Measurements from ENCODE around the gene ZNF841.
"Not testable (repeated sequence)": the region's sequence is repeated elsewhere in the genome, so short reads cannot be mapped to it uniquely, and the experiment has no call there.

The ZNF841 gene

DNA sequence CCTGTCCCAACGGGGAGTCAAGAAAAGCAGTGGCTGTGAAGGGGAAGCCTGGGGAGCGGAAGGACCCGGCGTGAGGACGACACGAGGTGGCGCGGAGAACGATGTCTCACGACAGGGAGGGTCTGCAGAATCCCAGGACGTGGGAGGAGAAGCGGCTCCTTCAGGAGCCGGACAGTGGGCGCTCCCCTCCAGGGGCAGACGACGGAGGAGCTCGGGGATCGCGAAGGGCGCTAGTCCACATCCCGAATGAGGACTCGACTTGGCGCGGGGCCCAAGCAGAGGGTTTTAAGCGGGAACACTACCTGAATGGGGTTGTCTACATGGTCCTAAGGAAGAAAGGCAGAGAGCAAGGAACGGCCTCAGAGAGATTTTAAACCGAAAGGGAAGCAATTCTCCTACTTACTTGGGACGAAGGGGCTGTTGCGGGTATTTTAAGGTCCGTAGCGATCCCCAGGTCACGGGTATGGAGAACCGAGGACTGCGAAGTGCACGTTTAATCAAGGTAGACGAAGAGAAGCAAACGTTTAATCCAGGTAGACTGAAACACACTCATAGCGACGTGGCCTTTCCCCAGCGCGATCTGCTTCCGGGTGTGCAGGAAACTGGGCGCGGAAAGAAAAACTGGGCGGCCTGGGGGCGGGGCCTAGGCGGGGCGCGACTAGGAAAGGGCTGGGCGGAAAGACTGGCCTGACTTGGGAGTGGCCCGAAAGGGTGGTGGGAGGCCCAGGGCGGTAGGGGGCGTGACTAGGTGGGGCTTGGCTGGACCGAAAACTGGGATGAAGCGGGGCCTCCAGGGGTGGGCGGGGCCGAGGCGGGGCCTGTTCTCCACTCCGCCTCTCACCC is at the start of gene ZNF841:
TSS of gene ZNF841 (minus strand) at position 594 of the 843 bp plus-strand sequence. CDS start 10,964 bp downstream, outside the sequence.
- peak; percentile 82 for DNase-seq (ENCODE audit: low read depth)

- no peak for DNase-seq (ENCODE audit: low read depth)
These were observed 46.5 kb upstream of the ZNF841 start for GRCh38 chr19:52142001-52142595.

GRCh38 chr19:52141203-52141602 is 45.6 kb upstream of the ZNF841 start:
- no peak for DNase-seq (ENCODE audit: low read depth)

- DNase-seq (ENCODE audit: low read depth): no peak
These were observed 44.6 kb upstream of the ZNF841 start for GRCh38 chr19:52140032-52140710.

GRCh38 chr19:52139252-52140031 is 43.9 kb upstream of the ZNF841 start, which contains the start of gene ZNF616:
Gene ZNF616, minus strand, starts transcription at chr19:52139938. Its CDS starts 9,426 bp downstream, at chr19:52130512.
- peak; percentile 96 for DNase-seq (ENCODE audit: low read depth)

DNA sequence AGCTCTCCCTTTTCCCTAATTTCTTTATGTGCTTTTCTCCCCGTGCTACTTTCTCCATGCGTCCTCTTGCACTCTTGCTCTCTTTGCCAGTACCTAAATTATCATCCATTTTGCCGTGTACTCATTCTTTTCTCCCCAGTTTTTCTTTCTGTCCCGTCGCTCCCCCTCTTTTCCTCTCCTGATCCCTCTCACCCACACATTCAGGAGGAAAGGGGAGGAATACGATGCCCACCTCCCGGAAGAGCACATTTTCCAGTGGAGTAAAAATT is 43.4 kb upstream of the ZNF841 start:
- no peak for DNase-seq (ENCODE audit: low read depth)

DNA sequence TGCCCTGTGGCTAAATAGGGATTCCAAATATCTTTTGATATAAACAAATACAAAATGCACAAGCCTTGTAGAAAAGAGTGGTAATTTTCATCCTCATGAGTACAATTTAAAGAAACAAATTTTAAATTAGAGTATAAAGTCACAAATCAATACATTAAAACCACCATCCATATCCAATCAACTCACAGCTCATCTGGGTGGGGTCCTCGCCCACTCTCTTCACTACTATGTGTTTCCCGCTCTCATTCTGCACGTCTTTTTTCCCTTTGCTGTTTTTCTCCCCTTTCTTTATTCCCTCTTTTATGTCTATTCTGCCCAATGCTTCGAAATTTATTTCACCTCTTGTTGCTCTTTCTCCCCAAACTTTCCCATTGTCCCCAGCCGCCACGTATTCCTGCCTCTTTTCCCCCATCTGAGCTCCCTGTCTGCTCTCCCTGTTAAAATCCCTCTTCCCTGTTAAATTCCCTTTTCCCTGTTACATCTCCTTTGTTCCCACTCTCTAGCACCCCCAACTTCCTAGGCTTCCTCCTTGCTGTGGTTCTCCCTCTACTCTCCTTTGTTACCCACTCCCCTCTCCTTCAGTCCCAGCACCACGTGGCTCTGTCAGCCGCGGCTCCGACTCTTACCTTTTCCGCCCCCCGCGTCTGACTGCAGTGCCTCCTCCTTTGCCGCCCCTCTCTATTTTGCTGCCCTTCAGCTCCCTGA is 42.9 kb upstream of the ZNF841 start:
- DNase-seq (ENCODE audit: low read depth): peak; percentile 4

DNA sequence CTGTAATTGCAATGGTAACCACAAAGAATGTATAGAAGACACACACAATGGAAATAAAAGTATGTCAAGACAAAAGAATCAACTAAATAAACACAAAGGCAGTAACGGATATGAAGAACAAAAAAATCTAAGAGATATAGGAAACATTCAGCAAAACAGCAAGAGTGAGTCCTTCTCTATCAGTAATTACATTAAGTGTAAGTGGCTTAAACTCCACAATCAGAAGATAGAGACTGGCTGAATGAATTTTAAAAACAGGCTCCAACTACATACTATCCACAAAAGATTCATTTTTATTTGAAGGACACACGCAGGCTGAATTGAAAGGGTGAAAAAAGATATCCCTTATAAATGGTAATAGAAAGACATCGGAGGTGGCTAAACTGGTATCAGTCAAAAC is 24.7 kb upstream of the ZNF841 start:
- no peak for DNase-seq (ENCODE audit: low read depth)

DNA sequence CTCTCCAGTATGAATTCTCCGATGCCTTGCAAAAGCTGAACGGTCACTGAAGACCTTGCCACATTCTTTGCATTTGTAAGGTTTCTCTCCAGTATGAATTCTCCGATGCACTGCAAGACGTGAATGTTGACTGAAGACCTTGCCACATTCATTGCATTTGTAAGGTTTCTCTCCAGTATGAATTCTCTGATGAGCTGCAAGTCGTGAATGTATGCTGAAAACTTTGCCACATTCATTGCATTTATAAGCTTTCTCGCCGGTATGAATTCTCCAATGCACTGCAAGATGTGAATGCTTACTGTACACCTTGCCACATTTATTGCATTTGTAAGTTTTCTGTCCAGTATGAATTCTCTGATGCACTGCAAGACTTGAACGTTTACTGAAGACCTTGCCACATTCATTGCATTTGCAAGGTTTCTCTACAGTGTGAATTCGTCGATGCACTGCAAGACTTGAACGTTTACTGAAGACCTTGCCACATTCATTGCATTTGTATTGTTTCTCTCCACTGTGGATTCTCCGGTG is 20.0 kb upstream of the ZNF841 start:
- DNase-seq (ENCODE audit: low read depth): no peak

DNA sequence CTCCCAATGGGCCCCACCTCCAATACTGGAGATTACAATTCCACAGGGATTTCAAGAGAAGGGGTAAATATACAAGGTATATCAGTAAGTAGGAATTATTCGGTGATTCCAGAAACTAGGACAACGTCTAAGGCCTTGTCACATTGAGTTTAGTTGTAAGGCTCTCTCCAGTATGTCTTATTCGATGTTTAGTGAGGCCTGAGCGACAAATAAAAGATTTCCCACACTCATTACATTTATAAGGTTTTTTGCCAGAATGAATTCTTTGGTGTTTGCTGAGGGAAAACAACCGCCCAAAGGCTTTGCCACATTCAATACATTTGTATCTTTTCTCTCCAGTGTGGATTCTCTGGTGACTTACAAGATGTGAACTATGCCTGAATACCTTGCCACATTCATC is 19.1 kb upstream of the ZNF841 start:
- DNase-seq (ENCODE audit: low read depth): no peak

GRCh38 chr19:52112624-52113023 is 17.1 kb upstream of the ZNF841 start:
- no peak for DNase-seq (ENCODE audit: low read depth)

- no peak for DNase-seq (ENCODE audit: low read depth)
These were observed 15.2 kb upstream of the ZNF841 start for GRCh38 chr19:52110780-52111179.

DNA sequence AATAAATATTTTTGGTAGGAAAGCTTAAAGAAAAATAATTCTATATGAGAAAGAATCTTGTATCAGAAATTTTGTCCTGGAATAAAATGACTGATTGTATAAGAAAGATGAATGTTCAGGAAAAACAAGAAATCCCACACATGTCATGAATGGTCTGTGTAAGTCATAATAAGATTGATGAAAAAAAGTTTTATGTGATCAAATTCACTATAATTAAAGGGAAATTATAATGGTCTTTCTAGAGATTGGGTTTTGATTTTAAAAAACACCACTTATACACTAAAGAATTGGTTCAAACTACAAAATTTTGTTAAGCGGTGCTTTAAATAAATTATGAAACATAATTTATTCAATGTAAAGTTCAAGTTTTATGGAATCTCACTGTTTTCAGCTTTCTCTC is 7.2 kb upstream of the ZNF841 start:
- DNase-seq (ENCODE audit: low read depth): no peak

GRCh38 chr19:52101866-52102562 is 6.4 kb upstream of the ZNF841 start:
- no peak for DNase-seq (ENCODE audit: low read depth)

DNA sequence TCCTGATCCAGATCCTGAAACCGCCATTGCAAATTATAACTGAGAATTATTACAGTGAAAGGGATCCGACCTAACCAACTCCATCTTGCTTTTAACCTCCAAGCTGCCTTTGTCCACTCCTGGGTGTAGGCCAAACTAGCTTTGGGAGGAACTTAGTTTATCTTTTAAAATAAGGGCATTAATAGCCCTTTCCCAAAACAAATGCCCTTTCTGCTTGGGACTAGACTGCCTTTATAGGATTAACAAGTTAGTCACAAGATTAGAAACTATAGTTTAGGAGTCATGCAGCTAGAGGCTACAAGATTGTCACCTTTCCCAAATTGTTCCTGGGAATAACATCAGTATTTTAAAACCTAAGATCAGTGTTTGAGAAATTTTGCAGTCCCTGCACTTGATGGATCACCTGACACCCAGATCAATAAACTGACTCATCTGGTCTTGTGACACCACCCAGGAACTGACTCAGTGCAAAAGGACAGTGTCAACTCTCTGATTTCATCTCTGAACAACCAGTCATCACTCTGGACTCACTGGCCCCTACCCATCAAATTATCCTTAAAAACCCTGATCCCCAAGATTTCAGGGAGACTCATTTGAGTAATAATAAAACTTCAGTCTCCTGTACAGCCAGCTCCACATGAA is 4.1 kb upstream of the ZNF841 start:
- DNase-seq (ENCODE audit: low read depth): no peak

DNA sequence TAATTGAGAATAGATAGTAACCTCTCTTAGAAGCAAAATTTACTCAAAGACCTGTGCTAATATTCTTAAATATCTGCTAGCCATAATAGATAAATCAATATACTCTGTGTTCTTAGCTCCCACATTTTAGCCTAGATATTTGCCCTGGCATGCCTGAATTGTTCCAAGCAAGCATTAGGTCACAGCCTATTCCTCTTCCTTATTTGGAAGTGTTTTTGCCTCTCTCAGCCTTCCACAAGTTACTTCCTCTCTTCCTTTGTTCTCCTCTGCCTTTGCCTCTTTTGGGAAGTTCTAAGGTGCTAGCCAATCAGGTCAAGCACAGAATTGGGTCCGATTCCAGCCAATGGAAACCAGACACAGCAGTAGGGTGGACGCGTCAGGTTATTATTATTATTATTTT is 851 bp upstream of the ZNF841 start:
- DNase-seq (ENCODE audit: low read depth): not testable (repeated sequence)

- DNase-seq (ENCODE audit: low read depth): no peak
These were observed 937 bp downstream of the ZNF841 start for GRCh38 chr19:52094526-52095130.

DNA sequence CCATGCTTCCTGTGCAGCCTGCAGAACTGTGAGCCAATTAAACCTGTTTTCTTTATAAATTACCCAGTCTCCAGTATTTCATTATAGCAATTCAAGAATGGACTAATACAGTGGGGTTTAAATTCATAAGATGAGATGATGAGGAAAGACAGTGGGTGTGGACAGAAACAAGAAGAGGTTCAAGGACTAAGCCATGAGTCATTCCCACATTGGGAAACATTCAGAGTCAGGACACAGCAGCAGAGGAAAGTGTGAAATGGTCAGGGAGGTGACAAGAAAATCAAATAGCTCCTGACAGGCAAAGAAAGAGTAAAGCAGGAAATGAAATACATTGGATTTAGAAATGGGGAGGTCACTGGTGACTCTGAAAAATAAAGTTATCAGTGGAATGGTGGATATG is 9.1 kb downstream of the ZNF841 start:
- DNase-seq (ENCODE audit: low read depth): no peak

DNA sequence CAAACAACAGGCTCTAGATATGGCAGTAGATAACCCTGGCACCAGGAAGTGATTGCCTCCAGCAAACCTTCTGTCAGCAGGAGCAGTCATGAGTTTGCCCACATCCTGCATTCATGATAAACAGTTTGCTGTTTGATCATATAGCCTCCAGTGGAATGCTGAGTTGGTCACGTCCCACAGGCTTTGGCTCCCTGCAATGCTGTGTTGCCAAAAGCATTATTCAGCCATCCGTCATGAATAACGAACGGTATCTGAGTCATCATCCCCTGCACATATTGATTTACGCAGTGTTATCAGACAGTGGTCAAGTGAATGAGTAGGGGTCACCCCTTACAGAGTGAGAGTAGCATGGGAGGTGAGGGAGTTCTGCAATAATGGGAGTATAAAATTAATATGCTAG is 25.1 kb downstream of the ZNF841 start:
- DNase-seq (ENCODE audit: low read depth): no peak

DNA sequence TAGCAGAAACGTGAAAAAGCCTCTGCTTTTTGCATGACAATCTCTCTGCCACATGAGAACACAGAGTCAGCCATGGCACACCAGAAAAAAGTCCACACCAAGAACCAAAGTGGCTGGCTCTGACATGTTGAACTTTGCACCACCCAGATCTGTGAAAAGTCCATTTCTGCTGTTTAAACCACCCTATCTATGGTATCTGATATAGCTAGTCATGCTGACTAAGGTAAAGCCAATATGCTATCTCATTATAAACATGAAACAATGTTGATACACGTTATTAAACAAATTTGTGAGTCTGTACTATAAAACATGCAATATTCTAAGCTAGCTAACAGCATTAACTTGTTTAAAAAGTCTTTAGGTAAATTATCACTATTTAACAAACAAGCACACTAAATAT is 25.9 kb downstream of the ZNF841 start:
- no peak for DNase-seq (ENCODE audit: low read depth)
